ENCODE results near the gene KANK2.

Gene KANK2

DNA sequence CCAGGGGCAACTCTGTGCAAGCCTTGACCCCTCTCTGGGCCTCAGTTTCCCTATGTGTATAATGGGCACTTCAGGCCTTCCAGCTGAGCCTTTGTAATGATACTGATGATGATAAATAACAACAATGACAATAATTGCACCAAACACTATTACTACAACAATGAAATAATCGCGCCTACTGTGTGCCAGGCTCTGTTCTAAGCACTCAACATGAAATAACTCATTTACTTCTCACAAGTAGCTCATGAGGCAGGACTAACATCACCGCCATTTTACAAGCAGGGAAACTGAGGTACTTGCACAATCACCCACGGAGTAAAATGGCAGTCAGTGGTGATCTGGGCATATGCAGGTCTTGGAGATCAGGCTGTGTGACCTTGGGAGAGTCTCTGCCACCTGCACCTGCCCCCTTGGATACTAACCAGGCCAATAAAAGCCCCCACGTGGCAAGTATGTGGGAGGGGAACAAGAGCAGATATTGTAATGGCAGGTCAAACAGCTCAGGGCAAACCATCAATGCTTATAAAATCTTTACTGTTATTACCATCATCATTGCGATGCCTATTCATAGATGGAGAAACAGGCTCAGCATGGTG is 41.5 kb upstream of the KANK2 start:
- ATAC-seq (ENCODE audit: low read depth) (no peak), DNase-seq (ENCODE audit: low spot score) (no peak)
- H3K4me3 ChIP-seq (ENCODE audit: severe bottlenecking): no peak overlapping the region
- H3K27ac ChIP-seq (ENCODE audit: poor library complexity, severe bottlenecking): no peak overlapping the region
- no peaks in the 10 kb centered on the region for H3K4me1 ChIP-seq (ENCODE audit: insufficient read depth, poor library complexity, severe bottlenecking)
- TF ChIP-seq, protein P1, sequence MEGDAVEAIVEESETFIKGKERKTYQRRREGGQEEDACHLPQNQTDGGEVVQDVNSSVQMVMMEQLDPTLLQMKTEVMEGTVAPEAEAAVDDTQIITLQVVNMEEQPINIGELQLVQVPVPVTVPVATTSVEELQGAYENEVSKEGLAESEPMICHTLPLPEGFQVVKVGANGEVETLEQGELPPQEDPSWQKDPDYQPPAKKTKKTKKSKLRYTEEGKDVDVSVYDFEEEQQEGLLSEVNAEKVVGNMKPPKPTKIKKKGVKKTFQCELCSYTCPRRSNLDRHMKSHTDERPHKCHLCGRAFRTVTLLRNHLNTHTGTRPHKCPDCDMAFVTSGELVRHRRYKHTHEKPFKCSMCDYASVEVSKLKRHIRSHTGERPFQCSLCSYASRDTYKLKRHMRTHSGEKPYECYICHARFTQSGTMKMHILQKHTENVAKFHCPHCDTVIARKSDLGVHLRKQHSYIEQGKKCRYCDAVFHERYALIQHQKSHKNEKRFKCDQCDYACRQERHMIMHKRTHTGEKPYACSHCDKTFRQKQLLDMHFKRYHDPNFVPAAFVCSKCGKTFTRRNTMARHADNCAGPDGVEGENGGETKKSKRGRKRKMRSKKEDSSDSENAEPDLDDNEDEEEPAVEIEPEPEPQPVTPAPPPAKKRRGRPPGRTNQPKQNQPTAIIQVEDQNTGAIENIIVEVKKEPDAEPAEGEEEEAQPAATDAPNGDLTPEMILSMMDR (IDR thresholded peaks at IDR 0.05; ENCODE audit: poor library complexity, severe bottlenecking): no peak
- no peaks in the 10 kb centered on the region for H3K27me3 ChIP-seq (ENCODE audit: insufficient read depth, poor library complexity, severe bottlenecking)
- peaks cover 3% of the 10 kb centered on the region for H3K9me3 ChIP-seq (ENCODE audit: severe bottlenecking)
- H3K36me3 ChIP-seq (ENCODE audit: low read depth): peaks cover 63% of the 10 kb centered on the region

DNA sequence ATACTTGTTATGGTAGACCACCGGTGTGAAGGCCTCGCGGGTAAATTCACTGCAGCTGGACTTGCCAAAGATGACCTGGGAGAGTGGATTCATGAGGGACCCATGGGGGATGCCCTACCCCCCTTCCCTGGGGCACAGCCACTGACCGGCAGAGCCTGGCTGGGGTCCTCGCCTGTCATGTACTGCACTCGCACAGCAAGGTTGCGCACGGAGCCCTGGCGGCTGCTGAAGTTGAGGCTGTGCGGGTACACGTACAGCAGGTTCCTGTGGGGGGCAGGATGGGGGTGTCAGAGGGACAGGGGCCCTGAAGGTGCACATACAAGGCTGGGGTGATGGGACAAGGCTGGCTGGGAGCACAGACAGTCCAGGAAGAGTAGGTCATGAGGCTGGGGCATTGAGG is 40.7 kb upstream of the KANK2 start:
- Histone ChIP-seq H3K4me1 (ENCODE audit: insufficient read depth, poor library complexity, severe bottlenecking) (no peaks in the 10 kb centered on the region), H3K9me3 (ENCODE audit: severe bottlenecking) (peaks cover 3% of the 10 kb centered on the region), H3K4me3 (ENCODE audit: severe bottlenecking) (no peak overlapping the region), H3K36me3 (ENCODE audit: low read depth) (peaks cover 62% of the 10 kb centered on the region), H3K27me3 (ENCODE audit: insufficient read depth, poor library complexity, severe bottlenecking) (no peaks in the 10 kb centered on the region), H3K27ac (ENCODE audit: poor library complexity, severe bottlenecking) (no peak overlapping the region)
- TF ChIP-seq, protein P1 (IDR thresholded peaks at IDR 0.05; ENCODE audit: poor library complexity, severe bottlenecking): no peak
- DNase-seq (ENCODE audit: low spot score) (no peak), ATAC-seq (ENCODE audit: low read depth) (no peak)

DNA sequence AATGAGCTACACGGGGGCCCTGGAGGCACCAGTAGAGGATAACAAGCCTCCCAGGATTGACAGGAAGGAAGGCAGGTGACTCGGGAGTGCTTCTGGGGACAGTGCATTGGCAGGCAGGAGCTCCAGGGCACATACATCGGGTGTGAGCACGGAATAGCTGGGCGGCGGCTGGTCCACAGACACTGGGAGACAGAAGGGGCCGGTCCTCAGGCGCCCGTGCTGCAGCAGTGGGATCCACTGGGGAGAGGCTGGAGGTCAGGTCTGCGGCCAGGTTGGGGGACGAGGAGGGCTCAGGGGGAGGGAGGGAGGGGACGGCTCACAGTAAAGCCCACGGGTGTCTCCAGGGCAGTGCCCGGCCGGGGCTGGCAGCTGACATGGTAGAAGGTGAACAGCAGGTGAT is 40.0 kb upstream of the KANK2 start:
- Histone ChIP-seq H3K4me1 (ENCODE audit: insufficient read depth, poor library complexity, severe bottlenecking) (no peaks in the 10 kb centered on the region), H3K4me3 (ENCODE audit: severe bottlenecking) (no peak overlapping the region), H3K27me3 (ENCODE audit: insufficient read depth, poor library complexity, severe bottlenecking) (no peaks in the 10 kb centered on the region), H3K9me3 (ENCODE audit: severe bottlenecking) (peaks cover 3% of the 10 kb centered on the region), H3K36me3 (ENCODE audit: low read depth) (peaks cover 60% of the 10 kb centered on the region), H3K27ac (ENCODE audit: poor library complexity, severe bottlenecking) (no peak overlapping the region)
- TF ChIP-seq, protein P1 (IDR thresholded peaks at IDR 0.05; ENCODE audit: poor library complexity, severe bottlenecking): no peak
- DNase-seq (ENCODE audit: low spot score): no peak
- no peak for ATAC-seq (ENCODE audit: low read depth)

DNA sequence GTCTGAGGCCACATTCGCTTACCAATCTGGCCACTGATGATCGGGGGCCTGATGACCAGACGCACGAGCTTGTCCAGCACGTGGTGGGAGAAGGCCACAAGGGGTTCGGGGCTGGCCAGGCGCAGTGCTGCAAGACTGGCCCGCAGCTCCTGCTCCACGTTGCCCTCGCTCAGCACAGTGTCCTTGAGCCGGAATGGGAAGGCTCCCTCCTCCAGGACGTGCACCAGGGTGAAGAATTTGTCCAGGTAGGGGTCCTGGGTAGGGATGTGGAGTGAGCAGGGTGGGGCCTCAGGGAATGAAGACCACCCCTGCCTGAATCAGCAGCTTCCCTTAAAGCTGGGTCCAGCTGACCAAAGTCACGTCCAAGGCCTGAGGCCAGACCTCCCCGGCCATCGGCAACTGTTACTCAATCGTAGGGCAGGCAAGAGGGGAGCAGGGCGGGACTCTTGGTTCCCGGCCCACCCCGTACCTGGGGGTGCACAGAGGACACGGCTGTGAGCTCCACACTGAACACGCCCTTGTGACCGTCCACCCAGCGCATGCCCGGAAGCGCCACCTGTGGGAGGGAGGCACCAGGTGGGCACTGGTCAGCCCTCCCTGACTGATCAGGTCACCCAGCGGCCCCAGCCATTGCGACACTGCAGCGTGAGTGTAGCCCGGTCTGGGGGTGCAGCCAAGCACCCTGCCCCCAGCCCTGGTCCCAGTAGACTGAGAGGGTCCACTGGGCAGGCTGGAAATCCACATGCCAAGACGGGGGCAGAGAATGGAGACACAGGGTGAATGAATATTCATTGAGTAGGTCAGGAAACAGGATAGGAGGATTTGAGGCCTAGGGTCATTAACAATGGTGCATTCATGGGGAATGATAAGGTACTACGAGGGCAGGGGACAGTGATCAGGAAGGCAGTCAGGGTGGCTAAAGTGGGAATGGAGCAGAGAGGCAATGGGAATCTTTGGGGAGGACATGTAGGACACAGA is 39.3 kb upstream of the KANK2 start:
- no peak overlapping the region for H3K27ac ChIP-seq (ENCODE audit: poor library complexity, severe bottlenecking)
- DNase-seq (ENCODE audit: low spot score): no peak
- H3K27me3 ChIP-seq (ENCODE audit: insufficient read depth, poor library complexity, severe bottlenecking): no peaks in the 10 kb centered on the region
- peaks cover 59% of the 10 kb centered on the region for H3K36me3 ChIP-seq (ENCODE audit: low read depth)
- peaks cover 3% of the 10 kb centered on the region for H3K9me3 ChIP-seq (ENCODE audit: severe bottlenecking)
- H3K4me3 ChIP-seq (ENCODE audit: severe bottlenecking): no peak overlapping the region
- no peak for ATAC-seq (ENCODE audit: low read depth)
- H3K4me1 ChIP-seq (ENCODE audit: insufficient read depth, poor library complexity, severe bottlenecking): no peaks in the 10 kb centered on the region
- TF ChIP-seq, protein P1 (IDR thresholded peaks at IDR 0.05; ENCODE audit: poor library complexity, severe bottlenecking): no peak
